NT2/D1 (cell line): ENCODE data around the gene PFKP.

Experiments
- DNase-seq: peaks from one replicate; pipeline ENCODE4 v3.0.0-alpha.2; 2011; ENCODE audit warnings: low read depth, low spot score
- H3K27me3 ChIP-seq: 2 replicates; pipeline ENCODE4 v1.6.0; 2011; ENCODE audit warnings: mild to moderate bottlenecking; ENCODE audit not compliant: insufficient read length, insufficient read depth
- H3K36me3 ChIP-seq: 2 replicates; pipeline ENCODE4 v1.6.1; 2011; ENCODE audit warnings: mild to moderate bottlenecking, low read length, mixed read lengths; ENCODE audit not compliant: insufficient read depth, insufficient read length
- H3K4me1 ChIP-seq: 2 replicates; pipeline ENCODE4 v1.5.1; 2011; ENCODE audit not compliant: insufficient read depth, insufficient read length
- H3K4me3 ChIP-seq: 2 replicates; pipeline ENCODE4 v1.5.1; 2011; ENCODE audit warnings: low read depth; ENCODE audit not compliant: insufficient read length
- H3K9ac ChIP-seq: 2 replicates; pipeline ENCODE4 v1.6.0; 2011; ENCODE audit warnings: low read depth; ENCODE audit not compliant: insufficient read length
- H3K9me3 ChIP-seq: 2 replicates; pipeline ENCODE4 v1.5.1; 2011; ENCODE audit warnings: mild to moderate bottlenecking, low read length; ENCODE audit not compliant: insufficient read depth
- SUZ12 ChIP-seq: IDR thresholded peaks from 2 replicates; pipeline ENCODE4 v1.6.1; 2011; ENCODE audit not compliant: insufficient read length, insufficient read depth; ENCODE audit errors: extremely low read depth
- YY1 ChIP-seq: IDR thresholded peaks from 2 replicates; pipeline ENCODE4 v1.6.1; 2011; ENCODE audit not compliant: insufficient read length, insufficient read depth
- ZNF274 ChIP-seq: IDR thresholded peaks from 2 replicates; pipeline ENCODE4 v1.6.1; 2011; ENCODE audit warnings: mild to moderate bottlenecking, low read depth, low read length

Gene PFKP

GRCh38 chr10:3133948-3134347 is 66.6 kb downstream of the PFKP start:
- Histone ChIP-seq H3K27me3 (no peaks in the 10 kb centered on the region), H3K36me3 (peaks cover 85% of the 10 kb centered on the region), H3K4me3 (no peak overlapping the region), H3K4me1 (no peaks in the 10 kb centered on the region), H3K9ac (no peak overlapping the region), H3K9me3 (no peaks in the 10 kb centered on the region)
- no peak for DNase-seq
- TF ChIP-seq YY1 (no peak), ZNF274 (no peak), SUZ12 (no peak)

GRCh38 chr10:3135006-3135405 is 67.7 kb downstream of the PFKP start:
- no peak for TF ChIP-seq YY1
- no peak for TF ChIP-seq ZNF274
- no peak for TF ChIP-seq SUZ12
- Histone ChIP-seq H3K27me3 (no peaks in the 10 kb centered on the region), H3K9ac (no peak overlapping the region), H3K4me3 (no peak overlapping the region), H3K9me3 (no peaks in the 10 kb centered on the region), H3K36me3 (peaks cover 85% of the 10 kb centered on the region), H3K4me1 (no peaks in the 10 kb centered on the region)
- no peak for DNase-seq

GRCh38 chr10:3136336-3136735 is 69.0 kb downstream of the PFKP start:
- Histone ChIP-seq H3K4me3 (no peak overlapping the region), H3K9ac (no peak overlapping the region), H3K9me3 (no peaks in the 10 kb centered on the region), H3K4me1 (no peaks in the 10 kb centered on the region), H3K36me3 (peaks cover 92% of the 10 kb centered on the region), H3K27me3 (no peaks in the 10 kb centered on the region)
- DNase-seq: no peak
- TF ChIP-seq ZNF274 (no peak), SUZ12 (no peak), YY1 (no peak)

- H3K9ac ChIP-seq: no peak overlapping the region
- no peaks in the 10 kb centered on the region for H3K27me3 ChIP-seq
- no peaks in the 10 kb centered on the region for H3K4me1 ChIP-seq
- TF ChIP-seq YY1 (no peak), SUZ12 (no peak), ZNF274 (no peak)
- peaks cover 95% of the 10 kb centered on the region for H3K36me3 ChIP-seq
- no peak overlapping the region for H3K4me3 ChIP-seq
- H3K9me3 ChIP-seq: no peaks in the 10 kb centered on the region
- no peak for DNase-seq
These were observed 69.6 kb downstream of the PFKP start for GRCh38 chr10:3136763-3137611.

DNA sequence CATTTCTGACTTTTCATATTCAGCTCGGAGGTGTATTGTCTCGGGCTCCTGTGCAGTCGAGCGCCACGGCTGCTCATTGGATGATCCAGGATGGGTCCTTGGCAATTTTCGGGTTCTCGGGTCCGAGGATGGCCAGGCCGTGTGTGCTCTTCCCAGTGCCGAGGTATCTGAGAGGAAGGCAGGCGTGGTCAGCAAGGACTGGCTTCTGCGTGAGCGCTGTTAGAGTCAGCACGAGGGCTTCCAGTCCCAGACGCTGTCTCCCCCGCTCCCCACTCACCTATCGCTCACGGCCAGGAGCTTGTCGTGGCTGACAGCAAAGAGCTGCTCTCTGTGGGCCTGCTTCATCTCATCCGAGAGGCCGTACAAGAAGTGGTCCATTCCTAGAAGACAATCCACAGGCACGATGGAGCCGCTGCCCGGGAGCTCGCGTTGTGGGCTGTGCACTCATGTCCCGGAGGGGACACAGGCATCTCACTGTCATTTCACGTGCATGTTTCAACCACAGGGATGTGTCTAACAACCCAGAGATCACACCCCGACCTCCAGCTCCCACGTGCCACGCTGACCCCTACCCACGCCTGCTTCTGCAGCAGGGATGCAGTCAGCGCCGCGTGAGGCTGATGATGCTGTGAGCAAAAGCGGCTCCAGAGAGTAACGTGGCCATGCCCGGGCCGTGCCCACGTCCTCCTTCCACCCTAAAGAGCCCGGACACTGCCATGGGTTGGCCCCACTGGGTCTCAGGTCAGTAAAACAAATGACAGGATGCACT is 70.8 kb downstream of the PFKP start:
- peaks cover 95% of the 10 kb centered on the region for H3K36me3 ChIP-seq
- H3K9ac ChIP-seq: no peak overlapping the region
- H3K4me1 ChIP-seq: no peaks in the 10 kb centered on the region
- H3K9me3 ChIP-seq: no peaks in the 10 kb centered on the region
- no peaks in the 10 kb centered on the region for H3K27me3 ChIP-seq
- TF ChIP-seq ZNF274: no peak
- TF ChIP-seq YY1: no peak
- no peak for DNase-seq
- H3K4me3 ChIP-seq: no peak overlapping the region

GRCh38 chr10:3139216-3139910 is 72.0 kb downstream of the PFKP start:
- TF ChIP-seq SUZ12: no peak
- TF ChIP-seq ZNF274: no peak
- no peak for TF ChIP-seq YY1
- DNase-seq: no peak

DNA sequence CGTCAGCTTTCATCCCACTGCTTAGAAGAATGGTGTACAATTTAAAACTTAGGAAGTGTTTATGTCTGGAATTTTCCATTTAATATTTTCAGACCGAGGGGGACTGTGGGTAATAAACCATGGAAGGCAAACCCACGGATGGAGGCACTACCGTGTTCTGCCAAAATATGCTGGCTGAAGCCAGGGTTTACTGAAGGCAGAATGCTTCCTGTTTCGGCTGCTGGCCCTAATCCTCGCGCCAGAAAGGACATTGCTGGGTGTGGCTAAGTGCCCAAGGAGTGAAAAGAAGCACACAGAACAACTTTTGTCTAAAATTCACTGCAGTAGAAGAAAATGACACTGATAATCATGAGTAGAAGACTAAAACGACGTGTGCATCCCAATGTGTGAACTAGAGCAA is 72.9 kb downstream of the PFKP start:
- H3K36me3 ChIP-seq: peaks cover 97% of the 10 kb centered on the region

More at GRCh38 chr10:3139216-3139910, 72.0 kb downstream of the PFKP start:
- no peaks in the 10 kb centered on the region for H3K4me1 ChIP-seq
- H3K9me3 ChIP-seq: no peaks in the 10 kb centered on the region
- H3K4me3 ChIP-seq: no peak overlapping the region
- peaks cover 97% of the 10 kb centered on the region for H3K36me3 ChIP-seq
- no peak overlapping the region for H3K9ac ChIP-seq
- H3K27me3 ChIP-seq: no peaks in the 10 kb centered on the region

More for the DNA sequence above, 72.9 kb downstream of the PFKP start:
- Histone ChIP-seq H3K4me3 (no peak overlapping the region), H3K27me3 (no peaks in the 10 kb centered on the region), H3K9me3 (no peaks in the 10 kb centered on the region), H3K9ac (no peak overlapping the region), H3K4me1 (no peaks in the 10 kb centered on the region)
- DNase-seq: no peak
- TF ChIP-seq ZNF274 (no peak), SUZ12 (no peak), YY1 (no peak)
